Gastroesophageal sphincter (tissue), 4 donors: ENCODE results near the gene UGT2B17. TPM values are rescaled to one million over a fixed set of nuclear protein-coding genes. Genes with fewer than 3 reads are reported as not detected.
"Not testable (repeated sequence)": the region's sequence is repeated elsewhere in the genome, so short reads cannot be mapped to it uniquely, and the experiment has no call there.

ENCODE experiments used
- ATAC-seq: fragments of 150-250 bp; one replicate; pipeline ENCODE4 v1.9.1; 2016; ENCODE audit warnings: mild to moderate bottlenecking, moderate library complexity
- H3K27ac ChIP-seq, 4 donors: fragments of 200-600 bp; sonication (generic) in 3 of 4; 1 replicate in 3 of 4; 2 replicates in 1 of 4; pipeline ENCODE4 v1.5.1; 2016 to 2019
- H3K27me3 ChIP-seq: fragments of 200-600 bp; sonication (generic); one replicate; pipeline ENCODE4 v1.5.1; 2019
- H3K36me3 ChIP-seq, 2 donors: fragments of 200-600 bp; sonication (generic); one replicate each; pipeline ENCODE4 v1.5.1; 2019; ENCODE audit warnings: control low read depth in 1 of 2
- H3K4me1 ChIP-seq, 3 donors: fragments of 200-600 bp; sonication (generic); 1 replicate in 2 of 3; 2 replicates in 1 of 3; pipeline ENCODE4 v1.5.1; 2016 to 2019; ENCODE audit warnings: control low read depth in 2 of 3
- H3K4me3 ChIP-seq, 2 donors: fragments of 200-600 bp; sonication (generic); one replicate each; pipeline ENCODE4 v1.5.1; 2019; ENCODE audit warnings: mild to moderate bottlenecking in 1 of 2, moderate library complexity in 1 of 2
- H3K9me3 ChIP-seq, 3 donors: fragments of 200-600 bp; sonication (generic); one replicate each; pipeline ENCODE4 v1.5.1; 2017 to 2019; ENCODE audit warnings: control low read depth in 2 of 3
- EP300 ChIP-seq: sonication (generic); formaldehyde crosslinking; IDR thresholded peaks from one replicate; pipeline ENCODE4 v1.6.1; 2017; ENCODE audit warnings: antibody characterized with exemption, mild to moderate bottlenecking
- POLR2A ChIP-seq, 2 donors: fragments of 450-650 bp; IDR thresholded peaks; one replicate each; pipeline ENCODE4 v1.6.1; 2017; ENCODE audit warnings: antibody characterized with exemption in 2 of 2, mild to moderate bottlenecking in 2 of 2, moderate library complexity in 1 of 2
- POLR2AphosphoS5 ChIP-seq: sonication (generic); formaldehyde crosslinking; IDR thresholded peaks from one replicate; pipeline ENCODE4 v1.6.1; 2017; ENCODE audit warnings: antibody characterized with exemption
- WGBS, 2 donors: methylation state at CpG; one replicate each; pipeline ENCODE4 v1.1.5; 2018; ENCODE audit warnings: low coverage in 1 of 2; 5-methylcytosine and 5-hydroxymethylcytosine counted together
- total RNA-seq, 4 donors: library from RNA; depleted of rRNA; stranded (reverse); fragments of >200 nt; gene quantifications; one replicate each; pipeline ENCODE4 v1.1.0, GENCODE V29; 2016
- TF ChIP-seq, protein P1 (sequence below), 4 experiments: fragments of 200-600 bp in 2 of 4; fragments of 450-650 bp in 2 of 4; sonication (generic) in 1 of 4; IDR thresholded peaks; one replicate each; pipeline ENCODE4 v1.5.1; 2017 to 2019; ENCODE audit warnings: antibody characterized with exemption in 4 of 4, mild to moderate bottlenecking in 2 of 4, moderate library complexity in 2 of 4

UGT2B17 gene
- total RNA-seq, 4 donors from 2014 or later, result 0.27 TPM; not detected in 3

GRCh38 chr4:68569466-68570121, 6.5 kb downstream of the UGT2B17 start:
- Histone ChIP-seq H3K4me3 (no peak overlapping the region), H3K9me3 (no peaks in the 10 kb centered on the region), H3K4me1 (no peaks in the 10 kb centered on the region), H3K27me3 (no peaks in the 10 kb centered on the region), H3K27ac (no peak overlapping the region), H3K36me3 (no peaks in the 10 kb centered on the region)
- 96% methylated on average over 4 of the region's 7 CpGs; no CpG with 5 or more reads in 1 of the 2 donors for WGBS, 2 donors
- no peak for ATAC-seq
- TF ChIP-seq, protein P1, sequence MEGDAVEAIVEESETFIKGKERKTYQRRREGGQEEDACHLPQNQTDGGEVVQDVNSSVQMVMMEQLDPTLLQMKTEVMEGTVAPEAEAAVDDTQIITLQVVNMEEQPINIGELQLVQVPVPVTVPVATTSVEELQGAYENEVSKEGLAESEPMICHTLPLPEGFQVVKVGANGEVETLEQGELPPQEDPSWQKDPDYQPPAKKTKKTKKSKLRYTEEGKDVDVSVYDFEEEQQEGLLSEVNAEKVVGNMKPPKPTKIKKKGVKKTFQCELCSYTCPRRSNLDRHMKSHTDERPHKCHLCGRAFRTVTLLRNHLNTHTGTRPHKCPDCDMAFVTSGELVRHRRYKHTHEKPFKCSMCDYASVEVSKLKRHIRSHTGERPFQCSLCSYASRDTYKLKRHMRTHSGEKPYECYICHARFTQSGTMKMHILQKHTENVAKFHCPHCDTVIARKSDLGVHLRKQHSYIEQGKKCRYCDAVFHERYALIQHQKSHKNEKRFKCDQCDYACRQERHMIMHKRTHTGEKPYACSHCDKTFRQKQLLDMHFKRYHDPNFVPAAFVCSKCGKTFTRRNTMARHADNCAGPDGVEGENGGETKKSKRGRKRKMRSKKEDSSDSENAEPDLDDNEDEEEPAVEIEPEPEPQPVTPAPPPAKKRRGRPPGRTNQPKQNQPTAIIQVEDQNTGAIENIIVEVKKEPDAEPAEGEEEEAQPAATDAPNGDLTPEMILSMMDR (IDR thresholded peaks at IDR 0.05), result no peak
- TF ChIP-seq EP300 (no peak), POLR2A (IDR thresholded peaks at IDR 0.05) (no peak), POLR2AphosphoS5 (no peak)

DNA sequence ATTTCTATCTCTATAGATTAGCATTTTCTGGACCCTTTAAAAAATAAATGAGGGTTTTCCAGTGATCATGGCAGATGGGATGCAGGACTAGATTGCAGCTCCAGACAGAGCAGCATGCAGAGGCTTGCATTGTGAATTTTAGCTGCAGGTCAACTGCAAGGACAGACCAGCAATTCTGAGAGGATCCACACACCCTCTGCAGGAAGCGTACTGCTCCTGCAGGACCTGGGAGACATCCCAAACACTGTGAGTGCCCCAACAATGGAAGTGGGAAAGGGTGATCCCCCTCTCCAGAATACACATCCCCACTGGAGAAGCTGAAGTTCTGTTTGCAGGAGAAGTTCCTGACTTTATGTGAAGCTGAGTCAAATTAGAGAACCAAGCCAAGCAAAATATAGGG, 7.1 kb downstream of the UGT2B17 start:
- not testable (repeated sequence) for H3K9me3 ChIP-seq, H3K36me3 ChIP-seq, H3K4me3 ChIP-seq, H3K27ac ChIP-seq, H3K4me1 ChIP-seq, H3K27me3 ChIP-seq, ATAC-seq
- no CpG with 5 or more reads among the region's 1 CpG for WGBS, 2 donors

- H3K4me3 ChIP-seq, H3K4me1 ChIP-seq, H3K27me3 ChIP-seq, H3K36me3 ChIP-seq, H3K9me3 ChIP-seq, ATAC-seq, H3K27ac ChIP-seq: not testable (repeated sequence)
- WGBS, 2 donors, result 49% methylated on average over 4 of the region's 4 CpGs; no CpG with 5 or more reads in 1 of the 2 donors
Measured at GRCh38 chr4:68568535-68568934, 7.6 kb downstream of the UGT2B17 start.

DNA sequence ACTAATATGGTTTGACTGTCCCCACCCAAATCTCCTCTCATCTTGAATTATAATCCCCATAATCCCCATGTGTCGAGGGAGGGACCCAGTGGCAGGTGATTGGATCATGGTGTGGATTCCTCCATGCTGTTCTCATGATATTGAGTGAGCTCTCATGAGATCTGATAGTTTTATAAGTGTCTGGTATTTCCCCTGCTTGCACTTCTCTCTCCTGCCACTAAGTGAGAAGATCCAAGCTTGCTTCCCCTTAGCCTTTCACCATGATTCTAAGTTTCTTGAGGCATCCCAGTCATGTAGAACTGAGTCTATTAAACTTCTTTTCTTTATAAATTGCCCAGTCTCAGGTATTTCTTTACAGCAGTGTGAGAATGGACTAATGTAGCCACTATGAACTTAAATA, 9.8 kb downstream of the UGT2B17 start:
- H3K27ac ChIP-seq, H3K36me3 ChIP-seq, H3K27me3 ChIP-seq, H3K4me1 ChIP-seq, ATAC-seq, H3K9me3 ChIP-seq, H3K4me3 ChIP-seq: not testable (repeated sequence)
- WGBS, 2 donors, result 67% methylated on average over 1 of the region's 1 CpG; no CpG with 5 or more reads in 1 of the 2 donors

DNA sequence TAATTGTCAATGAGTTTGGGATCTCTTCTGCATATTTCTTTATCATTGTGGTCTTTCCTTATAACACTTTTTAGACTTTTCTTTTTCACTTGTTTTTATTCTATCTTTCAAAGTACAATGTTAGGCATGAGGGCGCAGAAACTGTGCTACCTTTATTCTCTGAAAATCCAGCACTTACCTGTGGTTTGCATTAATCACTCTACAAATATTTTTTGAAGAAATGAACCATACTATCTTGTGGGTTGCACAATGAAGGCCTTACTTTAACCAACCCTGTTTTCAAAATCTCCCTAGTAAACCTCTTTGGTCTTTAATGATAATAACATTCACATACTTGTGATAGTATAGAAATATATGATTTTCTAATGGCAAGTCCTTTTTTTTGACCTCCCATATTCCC, 11.0 kb downstream of the UGT2B17 start:
- H3K9me3 ChIP-seq, H3K36me3 ChIP-seq, H3K4me3 ChIP-seq, H3K27ac ChIP-seq, H3K4me1 ChIP-seq, H3K27me3 ChIP-seq, ATAC-seq: not testable (repeated sequence)
- WGBS, 2 donors, result 75 to 83% methylated on average over 1 of the region's 1 CpG

DNA sequence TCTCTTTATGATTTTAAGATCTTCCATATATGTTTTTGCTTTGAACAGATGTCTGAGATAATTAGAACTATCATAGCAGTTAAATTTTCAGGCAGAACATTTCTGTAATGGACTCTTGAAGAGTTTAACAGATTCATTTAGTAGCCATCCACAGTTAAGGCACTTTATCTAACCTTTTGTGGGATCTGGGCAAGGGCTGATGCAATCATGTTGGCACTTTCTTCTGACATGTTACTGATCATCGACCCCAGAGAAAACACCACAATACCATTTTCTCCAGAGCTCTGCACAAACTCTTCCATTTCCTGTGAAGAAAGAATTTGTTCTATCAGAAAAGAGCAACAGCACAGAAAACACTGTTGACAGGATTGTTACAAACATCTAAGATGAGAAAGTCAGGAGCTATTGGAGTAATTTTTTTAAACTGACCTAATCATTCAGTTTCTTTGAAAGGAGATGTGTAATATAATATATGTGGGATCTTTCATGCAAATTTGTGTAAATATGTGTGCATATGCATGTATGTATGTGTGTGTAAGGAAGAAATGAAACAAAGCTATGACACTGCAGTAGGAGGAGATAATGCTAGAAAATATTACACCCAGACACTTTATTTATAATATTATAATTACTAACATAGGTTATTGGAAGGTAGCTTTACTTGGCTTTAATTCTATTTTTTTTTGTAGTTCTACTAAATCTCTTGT, 15.6 kb downstream of the UGT2B17 start:
- H3K27ac ChIP-seq, H3K27me3 ChIP-seq, H3K36me3 ChIP-seq, H3K4me3 ChIP-seq, H3K9me3 ChIP-seq, H3K4me1 ChIP-seq, ATAC-seq: not testable (repeated sequence)
- no CpG with 5 or more reads among the region's 1 CpG for WGBS, 2 donors

DNA sequence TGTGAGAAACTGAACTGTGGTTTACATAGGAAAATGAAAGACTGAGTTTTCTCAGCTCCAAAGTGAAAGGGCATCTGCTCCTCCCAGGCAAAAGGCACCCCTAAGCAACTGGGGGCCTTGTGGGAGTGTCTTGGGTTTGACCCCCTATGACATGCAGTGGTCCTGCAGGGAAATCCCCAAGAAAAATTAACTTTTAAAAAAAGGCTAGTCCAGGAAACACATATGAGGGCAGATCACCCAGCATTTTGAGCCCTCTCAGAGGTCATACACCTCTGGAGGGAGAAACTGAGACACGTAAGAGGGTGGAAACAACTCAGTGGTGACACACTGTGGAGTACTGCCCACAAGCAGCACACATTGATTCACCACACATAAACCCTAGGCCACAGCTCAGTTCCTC, 22.3 kb downstream of the UGT2B17 start:
- 91% methylated on average over 1 of the region's 1 CpG; no CpG with 5 or more reads in 1 of the 2 donors for WGBS, 2 donors
- not testable (repeated sequence) for H3K9me3 ChIP-seq

DNA sequence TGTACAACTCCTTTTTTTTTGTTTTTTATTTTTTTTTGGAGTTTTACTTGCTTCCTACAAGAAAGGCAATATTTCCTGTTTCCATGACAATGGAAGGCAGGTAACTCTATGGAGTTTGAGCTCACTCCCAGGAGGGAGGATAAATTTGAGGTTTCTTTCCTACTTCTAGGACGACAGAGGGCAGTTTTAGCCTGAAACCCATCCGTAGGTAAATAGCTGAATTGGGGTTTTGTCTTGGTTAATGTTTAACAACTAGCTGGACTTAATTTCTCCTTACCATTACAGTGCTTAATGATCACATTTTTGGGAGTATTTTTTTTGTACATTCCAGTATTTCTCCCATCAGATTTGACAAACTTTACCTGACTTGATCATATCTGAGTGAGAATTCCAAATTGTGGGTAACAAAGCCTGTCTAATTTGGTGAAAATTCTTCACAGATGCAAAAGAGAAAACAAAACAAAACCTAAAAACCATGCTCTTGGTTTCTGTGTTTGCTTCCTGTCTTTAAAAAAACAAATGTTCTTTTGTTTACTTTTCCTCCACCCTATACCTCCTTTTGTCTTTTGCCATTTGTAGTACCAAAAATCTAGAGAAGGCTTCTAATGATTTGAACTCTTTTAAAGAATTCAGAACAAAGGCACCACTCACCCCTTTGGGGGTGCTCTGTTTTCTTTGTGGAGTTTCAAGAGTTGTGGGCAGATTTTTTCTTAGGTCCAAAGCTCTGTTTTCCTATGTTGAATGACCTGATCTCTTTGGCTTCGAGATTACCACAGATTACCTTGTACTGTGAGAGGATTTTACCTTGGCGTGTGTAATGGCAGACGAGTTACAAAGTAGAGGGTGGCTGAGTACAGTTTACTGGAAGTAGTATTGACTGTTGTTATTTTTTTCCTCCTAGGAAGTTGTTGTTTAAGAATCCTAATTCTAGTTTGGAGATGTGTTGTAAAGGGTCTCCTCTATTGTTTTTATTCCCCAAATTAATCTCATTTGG, 23.0 kb downstream of the UGT2B17 start:
- H3K27me3 ChIP-seq, result not testable (repeated sequence)

More for the DNA sequence above, 22.3 kb downstream of the UGT2B17 start:
- not testable (repeated sequence) for H3K4me3 ChIP-seq, ATAC-seq, H3K27me3 ChIP-seq, H3K4me1 ChIP-seq, H3K27ac ChIP-seq, H3K36me3 ChIP-seq

DNA sequence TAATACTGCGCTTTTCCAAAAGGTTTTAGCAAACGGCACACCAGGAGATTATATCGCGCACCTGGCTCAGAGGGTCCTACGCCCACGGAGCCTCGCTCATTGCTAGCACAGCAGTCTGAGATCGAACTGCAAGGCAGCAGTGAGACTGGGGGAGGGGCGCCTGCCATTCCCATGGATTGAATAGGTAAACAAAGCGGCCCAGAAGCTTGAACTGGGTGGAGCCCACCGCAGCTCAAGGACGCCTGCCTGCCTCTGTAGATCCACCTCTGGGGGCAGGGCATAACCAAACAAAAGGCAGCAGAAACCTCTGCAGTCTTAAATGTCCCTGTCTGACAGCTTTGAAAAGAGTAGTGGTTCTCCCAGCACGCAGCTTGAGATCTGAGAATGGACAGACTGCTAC, 33.4 kb downstream of the UGT2B17 start:
- not testable (repeated sequence) for ATAC-seq, H3K4me1 ChIP-seq, H3K9me3 ChIP-seq, H3K4me3 ChIP-seq, H3K36me3 ChIP-seq, H3K27me3 ChIP-seq, H3K27ac ChIP-seq
- WGBS, 2 donors, result 100% methylated on average over 1 of the region's 13 CpGs; no CpG with 5 or more reads in 1 of the 2 donors

More for the DNA sequence above, 23.0 kb downstream of the UGT2B17 start:
- H3K9me3 ChIP-seq, H3K4me1 ChIP-seq, ATAC-seq, H3K4me3 ChIP-seq, H3K36me3 ChIP-seq, H3K27ac ChIP-seq: not testable (repeated sequence)
- WGBS, 2 donors, result 58 to 80% methylated on average over 1 to 5 of the region's 5 CpGs
